Neuronal stem cell (in vitro differentiated cells): ENCODE results near the gene CFP. TPM values are rescaled to one million over a fixed set of nuclear protein-coding genes. Genes with fewer than 3 reads are reported as not detected.
A peak's percentile ranks its signal among the peaks of the same experiment; 100 is the strongest.

Source experiments
- DNase-seq: peaks from one replicate; pipeline ENCODE4 v3.0.0-alpha.2; 2013; ENCODE audit warnings: low spot score
- H2AFZ ChIP-seq: one replicate; pipeline ENCODE4 v1.6.1; 2013; ENCODE audit warnings: mild to moderate bottlenecking, low read length, inconsistent platforms
- H2AK5ac ChIP-seq: 2 replicates; pipeline ENCODE4 v1.6.1; 2013; ENCODE audit warnings: low read depth, mild to moderate bottlenecking, inconsistent platforms, low read length, moderate library complexity, mixed read lengths
- H2BK120ac ChIP-seq: 2 replicates; pipeline ENCODE4 v1.6.1; 2013; ENCODE audit warnings: low read depth, mild to moderate bottlenecking, inconsistent platforms, low read length, moderate library complexity, mixed read lengths
- H2BK12ac ChIP-seq: one replicate; pipeline ENCODE4 v1.6.1; 2013; ENCODE audit warnings: low read length, inconsistent platforms
- H2BK15ac ChIP-seq: 2 replicates; pipeline ENCODE4 v1.6.1; 2013; ENCODE audit warnings: mild to moderate bottlenecking, low read length, inconsistent platforms, mixed read lengths
- H2BK5ac ChIP-seq: one replicate; pipeline ENCODE4 v1.6.1; 2013; ENCODE audit warnings: inconsistent platforms, mild to moderate bottlenecking, low read length, moderate library complexity
- H3K14ac ChIP-seq: one replicate; pipeline ENCODE4 v1.6.1; 2013; ENCODE audit warnings: low read length, inconsistent platforms
- H3K18ac ChIP-seq: 2 replicates; pipeline ENCODE4 v1.6.1; 2013; ENCODE audit warnings: low read length, inconsistent platforms
- H3K23ac ChIP-seq: 2 replicates; pipeline ENCODE4 v1.6.1; 2013; ENCODE audit warnings: low read depth, mild to moderate bottlenecking, mixed read lengths, low read length, inconsistent platforms; ENCODE audit not compliant: poor library complexity
- H3K27ac ChIP-seq: replicated peaks from 3 replicates; pipeline ENCODE4 v1.5.1; 2013; ENCODE audit warnings: low read length, inconsistent platforms
- H3K27me3 ChIP-seq, 3 experiments: 2 replicates each; pipeline ENCODE4 v1.6.1; 2013; ENCODE audit warnings: low read length in 3 of 3, mild to moderate bottlenecking in 2 of 3, inconsistent platforms in 1 of 3, low read depth in 1 of 3, mixed read lengths in 1 of 3, moderate library complexity in 1 of 3; ENCODE audit not compliant: control insufficient read depth in 3 of 3, insufficient read depth in 3 of 3
- H3K36me3 ChIP-seq, 2 donors: replicated peaks in 1 of 2; 2 replicates each; pipeline ENCODE4 v1.6.1; 2013; ENCODE audit warnings: low read length in 2 of 2; ENCODE audit not compliant: control insufficient read depth in 2 of 2, insufficient read depth in 2 of 2
- H3K4ac ChIP-seq: 2 replicates; pipeline ENCODE4 v1.6.1; 2013; ENCODE audit warnings: inconsistent platforms, mild to moderate bottlenecking, low read length, moderate library complexity
- H3K4me1 ChIP-seq, 2 donors: 1 replicate in 1 of 2; 2 replicates in 1 of 2; pipeline ENCODE4 v1.6.1; 2013; ENCODE audit warnings: low read length in 2 of 2, low read depth in 1 of 2; ENCODE audit not compliant: control insufficient read depth in 2 of 2, insufficient read depth in 1 of 2
- H3K4me2 ChIP-seq: one replicate; pipeline ENCODE4 v1.6.1; 2013; ENCODE audit warnings: mild to moderate bottlenecking, low read length, inconsistent platforms; ENCODE audit not compliant: insufficient read depth, poor library complexity, severe bottlenecking
- H3K4me3 ChIP-seq, 2 donors: 2 replicates each; pipeline ENCODE4 v1.5.1; 2013; ENCODE audit warnings: low read length in 2 of 2, mild to moderate bottlenecking in 2 of 2, inconsistent platforms in 1 of 2, moderate library complexity in 1 of 2
- H3K79me1 ChIP-seq: one replicate; pipeline ENCODE4 v1.6.1; 2013; ENCODE audit warnings: low read depth, mild to moderate bottlenecking, inconsistent platforms, low read length, moderate library complexity
- H3K9ac ChIP-seq: one replicate; pipeline ENCODE4 v1.6.1; 2013; ENCODE audit warnings: mild to moderate bottlenecking, low read depth, low read length, inconsistent platforms; ENCODE audit not compliant: poor library complexity
- H3K9me3 ChIP-seq, 2 donors: replicated peaks in 1 of 2; 2 replicates each; pipeline versions ENCODE3 to v1.6.1; 2013; ENCODE audit warnings: low read length in 2 of 2, mild to moderate bottlenecking in 2 of 2, inconsistent platforms in 1 of 2, low read depth in 1 of 2, mixed read lengths in 1 of 2, moderate library complexity in 1 of 2; ENCODE audit not compliant: control insufficient read depth in 2 of 2, insufficient read depth in 1 of 2
- H4K8ac ChIP-seq: one replicate; pipeline ENCODE4 v1.6.1; 2013; ENCODE audit warnings: low read depth, mild to moderate bottlenecking, inconsistent platforms, low read length, moderate library complexity
- H4K91ac ChIP-seq: one replicate; pipeline ENCODE4 v1.6.1; 2013; ENCODE audit warnings: low read length, low read depth, mild to moderate bottlenecking, inconsistent platforms; ENCODE audit not compliant: poor library complexity
- WGBS, 2 donors: extraction: QIAGEN DNeasy Blood & Tissue Kit; methylation state at CpG; one replicate each; pipeline ENCODE4 v1.1.7; 2013; ENCODE audit warnings: missing lambda C conversion rate in 2 of 2, mixed read lengths in 1 of 2; ENCODE audit not compliant: insufficient read length in 2 of 2, insufficient replicate concordance in 1 of 2; ENCODE audit errors: extremely low coverage in 2 of 2; 5-methylcytosine and 5-hydroxymethylcytosine counted together
- small RNA-seq: library from polyadenylated mRNA; stranded (forward); fragments of <200 nt; extraction: miRNeasy Mini kit (QIAGEN cat#:217004); gene quantifications from one replicate; pipeline ENCODE3, GENCODE V24; 2013; ENCODE audit not compliant: insufficient read depth

CFP gene

DNA sequence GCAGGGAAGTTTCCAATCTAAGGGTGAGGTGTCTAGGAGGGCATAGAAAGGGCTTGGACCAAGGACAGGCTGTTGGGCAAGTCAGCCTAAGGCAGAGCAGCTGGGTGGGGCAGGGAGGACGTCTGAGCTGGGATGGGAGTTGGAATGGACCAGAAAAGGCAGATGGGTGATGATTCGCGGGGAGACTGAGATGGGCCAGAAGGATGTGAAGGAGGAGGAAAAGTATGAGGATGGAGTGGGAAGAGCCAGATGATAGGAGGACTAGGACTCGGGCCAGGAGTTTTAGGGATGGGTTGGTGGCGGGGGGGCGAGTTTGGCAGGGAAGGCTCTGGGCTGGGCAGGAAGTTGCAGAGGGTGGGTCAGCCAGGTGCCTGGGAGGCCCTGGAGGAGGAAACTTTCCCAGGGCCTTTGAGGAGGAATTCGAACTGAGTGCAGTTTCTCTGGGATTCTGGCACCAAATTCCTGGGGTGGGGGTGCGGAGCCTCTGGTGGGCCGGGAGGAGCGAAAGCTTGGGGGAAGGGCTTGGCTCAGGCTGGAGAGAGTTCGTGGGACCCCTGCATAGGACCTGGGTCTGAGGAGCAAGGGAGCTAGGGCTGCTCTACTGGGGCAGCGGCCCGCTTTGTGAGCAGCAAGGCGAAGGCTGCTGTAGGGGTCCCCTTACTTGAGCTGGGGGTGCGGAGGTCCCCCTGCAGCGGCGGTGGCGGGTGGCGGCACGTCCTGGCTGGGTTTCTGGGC, 56.2 kb downstream of the CFP start:
- H3K4ac ChIP-seq, result no peak overlapping the region
- H3K4me1 ChIP-seq, result peaks cover 0 to 11% of the 10 kb centered on the region in 2 donors
- peak; percentile 54 for DNase-seq
- WGBS, 2 donors, result no CpG with 5 or more reads among the region's 20 CpGs
- H4K91ac ChIP-seq, result no peak overlapping the region
- H3K9me3 ChIP-seq, result no peaks in the 10 kb centered on the region
- H2BK15ac ChIP-seq, result peak overlapping the region; percentile 81
- no peak overlapping the region for H2AFZ ChIP-seq
- peak overlapping the region in 1 of 2 donors; percentile 80 for H3K4me3 ChIP-seq
- H2BK12ac ChIP-seq, result no peak overlapping the region
- H2BK5ac ChIP-seq, result peak overlapping the region; percentile 39
- peak overlapping the region; percentile 56 for H2AK5ac ChIP-seq
- peak overlapping the region; percentile 28 for H2BK120ac ChIP-seq
- no peaks in the 10 kb centered on the region for H3K27me3 ChIP-seq
- peaks cover 10 to 30% of the 10 kb centered on the region in 2 donors for H3K36me3 ChIP-seq
- peak overlapping the region; percentile 81 for H3K9ac ChIP-seq
- peak overlapping the region; percentile 69 for H3K4me2 ChIP-seq
- no peak overlapping the region for H4K8ac ChIP-seq
- H3K18ac ChIP-seq, result peak overlapping the region; percentile 94
- H3K14ac ChIP-seq, result peak overlapping the region; percentile 21
- H3K27ac ChIP-seq, result peak overlapping the region; percentile 68
- H3K23ac ChIP-seq, result no peak overlapping the region
- peaks cover 2% of the 10 kb centered on the region for H3K79me1 ChIP-seq

Small RNA genes within 50 kb of the gene (small RNA-seq; reads per million reads assigned to genes)
- gene MIR4769, result not detected
